Skin of body (tissue), 2 donors: ENCODE measurements around the gene SEL1L3. TPM values are rescaled to one million over a fixed set of nuclear protein-coding genes. Genes with fewer than 3 reads are reported as not detected.

Source experiments
- small RNA-seq: library from RNA; depleted of rRNA; stranded (forward); fragments of <200 nt; gene quantifications from one replicate; pipeline ENCODE3, GENCODE V24; 2014; ENCODE audit warnings: low replicate concordance
- total RNA-seq: library from RNA; depleted of rRNA; stranded (reverse); fragments of >200 nt; gene quantifications from one replicate; pipeline ENCODE4 v1.2.3, GENCODE V29; 2014

Gene SEL1L3
- total RNA-seq, 1 donor from 2014 or later = 13.0 TPM

Small RNA genes within 50 kb of the gene (small RNA-seq; reads per million reads assigned to genes)
- not detected for gene MTND4LP22

Other genes with a start within 250 kb of the SEL1L3 start
- 1.1 TPM for gene SLC34A2, start 207.1 kb downstream of the SEL1L3 start, total RNA-seq
- 24.0 TPM for gene SMIM20, start 51.2 kb upstream of the SEL1L3 start, total RNA-seq